GM19193 (cell line): ENCODE data around the gene ZNF446.

ENCODE experiments used
- POLR2A ChIP-seq: IDR thresholded peaks from 4 replicates; pipeline ENCODE4 v1.6.1; 2011; ENCODE audit not compliant: insufficient read depth, insufficient read length; ENCODE audit errors: extremely low read depth

ZNF446 gene

DNA sequence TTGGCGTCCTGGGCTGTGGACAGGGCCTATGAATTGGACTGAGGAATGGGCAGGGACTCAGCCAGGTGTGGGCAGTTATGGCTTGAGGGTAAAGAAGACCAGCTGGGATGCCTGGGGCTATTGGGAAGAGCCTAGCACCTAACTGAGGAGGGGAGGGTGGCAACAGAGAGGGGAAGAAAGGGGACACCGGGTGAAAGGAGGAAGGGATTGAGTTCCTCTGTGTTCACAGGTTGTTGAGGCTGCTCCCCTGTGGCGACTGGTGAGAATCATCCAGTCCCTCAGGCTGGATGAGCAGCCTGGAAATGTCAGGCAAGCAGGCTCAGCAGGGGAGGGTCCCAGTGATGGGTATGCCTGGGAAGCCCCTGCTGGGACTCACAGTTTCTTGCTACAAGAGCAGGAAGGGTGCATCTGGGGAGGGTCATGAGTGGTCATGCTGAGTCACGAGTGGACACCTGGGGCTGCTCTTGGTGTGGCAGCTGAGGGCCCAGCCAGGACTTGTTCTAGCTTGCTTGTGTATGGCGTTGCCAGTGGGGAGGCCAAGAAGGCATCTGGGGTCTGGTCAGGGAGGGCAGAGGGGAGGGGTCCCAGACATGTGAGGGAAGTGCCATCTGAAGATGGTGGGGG, 7.8 kb upstream of the ZNF446 start:
- no peak for TF ChIP-seq POLR2A

DNA sequence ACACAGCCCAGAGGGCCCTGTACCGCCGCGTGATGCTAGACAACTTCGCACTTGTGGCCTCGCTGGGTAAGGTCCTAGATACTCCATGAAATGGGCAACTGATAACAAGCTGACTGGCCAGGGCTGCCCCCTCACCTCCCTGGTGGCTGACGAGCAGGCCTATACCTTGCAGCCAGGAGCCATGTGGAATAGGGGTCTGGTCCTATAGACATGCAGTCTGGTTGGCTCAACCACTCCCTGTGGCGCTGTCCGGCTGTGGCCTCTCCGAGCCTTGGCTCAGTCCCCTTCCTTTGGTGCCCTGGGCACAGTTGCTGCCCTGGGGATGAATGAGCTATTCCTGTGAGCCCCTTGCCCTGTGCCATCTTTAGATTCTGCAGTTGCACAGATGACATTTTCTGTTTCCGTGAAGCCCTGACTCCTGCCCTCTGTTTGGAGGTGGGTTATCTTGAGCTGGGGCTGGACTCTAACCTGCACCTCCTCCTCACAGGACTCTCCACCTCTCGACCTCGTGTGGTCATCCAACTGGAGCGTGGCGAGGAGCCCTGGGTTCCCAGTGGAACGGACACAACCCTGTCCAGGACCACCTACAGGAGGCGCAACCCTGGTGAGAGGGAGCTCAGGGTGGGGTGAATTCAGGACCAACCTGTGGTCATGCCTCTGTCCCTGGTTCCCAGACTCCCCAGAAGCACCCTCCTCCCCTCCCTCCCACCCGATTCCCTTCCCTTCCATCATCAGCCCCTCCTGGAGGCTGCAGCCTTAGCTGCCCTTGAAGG, 6.7 kb upstream of the ZNF446 start:
- TF ChIP-seq POLR2A = no peak

DNA sequence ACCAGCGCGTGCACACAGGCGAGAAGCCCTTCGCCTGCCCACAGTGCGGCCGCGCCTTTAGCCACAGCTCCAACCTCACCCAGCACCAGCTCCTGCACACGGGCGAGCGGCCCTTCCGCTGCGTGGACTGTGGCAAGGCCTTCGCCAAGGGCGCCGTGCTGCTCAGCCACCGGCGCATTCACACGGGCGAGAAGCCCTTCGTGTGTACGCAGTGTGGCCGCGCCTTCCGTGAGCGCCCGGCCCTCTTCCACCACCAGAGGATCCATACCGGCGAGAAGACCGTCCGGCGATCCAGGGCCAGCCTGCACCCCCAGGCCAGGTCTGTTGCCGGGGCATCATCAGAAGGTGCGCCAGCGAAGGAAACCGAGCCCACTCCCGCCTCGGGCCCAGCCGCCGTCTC, 4.4 kb upstream of the ZNF446 start:
- TF ChIP-seq POLR2A = no peak

DNA sequence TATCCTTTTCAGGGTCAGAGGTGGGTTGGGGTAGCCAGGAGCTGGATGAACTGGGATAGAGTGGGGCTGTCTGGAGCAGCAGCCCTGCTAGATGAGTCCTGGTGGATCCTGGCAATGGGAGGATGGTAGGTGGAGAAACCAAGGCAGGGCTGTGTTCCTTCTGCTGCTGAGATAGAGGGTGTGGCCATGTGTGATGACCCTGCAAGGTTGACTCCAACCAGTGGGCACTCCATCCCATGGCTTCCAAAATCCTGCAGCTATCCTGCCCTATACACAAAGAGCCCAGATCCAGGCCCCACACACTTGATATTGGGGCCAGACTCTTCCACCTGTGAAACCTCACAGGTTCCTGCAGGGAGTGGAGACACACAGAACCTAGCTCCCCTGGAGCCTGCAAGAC, 2.4 kb upstream of the ZNF446 start:
- TF ChIP-seq POLR2A = no peak

DNA sequence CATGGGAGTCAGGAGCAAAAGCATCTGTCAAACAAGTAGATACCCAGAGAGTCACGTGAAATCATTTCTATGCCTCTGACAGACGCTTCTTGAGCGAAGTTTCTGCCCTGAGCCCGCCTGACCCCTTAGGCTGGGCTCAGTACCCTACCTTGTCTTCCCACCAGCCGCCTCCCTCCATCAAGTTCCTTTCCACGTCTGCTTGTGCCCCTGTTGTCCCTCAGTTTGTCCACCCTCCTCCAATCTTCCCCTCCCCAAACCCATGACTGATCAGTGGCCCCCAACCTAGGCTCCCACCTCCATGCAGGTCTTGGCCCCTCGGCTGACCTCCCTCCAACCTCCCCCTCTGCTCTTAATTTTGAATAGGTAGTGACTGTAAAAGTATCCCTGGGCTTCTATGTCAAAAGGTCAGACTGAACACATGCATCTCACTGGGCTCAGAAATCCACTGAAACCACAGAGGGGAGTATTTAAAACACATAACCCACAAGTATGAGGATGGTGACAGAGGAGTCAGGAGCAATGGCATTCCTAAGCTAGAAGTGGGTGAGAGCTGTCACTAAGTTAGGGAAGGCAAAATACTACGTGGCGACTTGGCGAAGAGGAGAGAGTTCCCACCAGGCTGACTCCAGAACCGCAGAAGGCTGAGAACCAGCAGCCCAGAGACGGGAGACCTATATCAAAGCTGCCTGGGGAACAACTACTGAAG, 1.7 kb upstream of the ZNF446 start:
- TF ChIP-seq POLR2A = no peak

DNA sequence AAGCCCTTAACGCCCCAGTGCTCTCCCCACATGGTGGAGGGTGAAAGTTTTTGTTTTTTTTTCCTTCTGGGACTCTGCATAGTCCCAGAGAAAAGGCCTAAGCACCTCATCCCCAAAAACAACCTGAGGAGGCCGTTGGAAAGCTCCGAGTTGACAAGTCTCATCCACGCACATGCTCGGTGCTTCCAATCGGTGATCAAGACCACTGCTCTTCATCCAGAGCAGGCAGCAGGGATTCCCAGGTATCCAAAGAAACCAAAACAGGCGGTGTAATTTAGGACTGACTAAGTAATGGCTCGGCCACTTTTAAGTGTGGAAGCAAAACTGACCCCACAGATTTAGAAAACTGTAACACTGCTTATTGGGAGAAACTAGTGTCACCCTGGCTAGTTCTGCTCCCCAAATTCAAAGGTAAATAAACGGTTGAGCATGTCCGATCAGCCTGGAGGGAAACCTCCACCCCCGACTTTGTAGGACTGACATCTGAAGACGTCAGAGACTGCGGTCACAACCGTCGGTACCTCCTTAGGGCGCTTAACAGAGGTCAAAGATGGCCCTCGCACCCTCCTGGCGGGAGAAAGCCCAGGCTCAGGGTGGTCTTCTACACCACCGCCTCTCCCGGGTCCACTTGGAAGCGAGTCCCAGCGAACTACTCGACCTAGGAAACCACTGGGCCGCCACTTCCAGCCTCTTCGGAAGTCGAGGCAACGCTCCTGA, 997 bp upstream of the ZNF446 start:
- no peak for TF ChIP-seq POLR2A

DNA sequence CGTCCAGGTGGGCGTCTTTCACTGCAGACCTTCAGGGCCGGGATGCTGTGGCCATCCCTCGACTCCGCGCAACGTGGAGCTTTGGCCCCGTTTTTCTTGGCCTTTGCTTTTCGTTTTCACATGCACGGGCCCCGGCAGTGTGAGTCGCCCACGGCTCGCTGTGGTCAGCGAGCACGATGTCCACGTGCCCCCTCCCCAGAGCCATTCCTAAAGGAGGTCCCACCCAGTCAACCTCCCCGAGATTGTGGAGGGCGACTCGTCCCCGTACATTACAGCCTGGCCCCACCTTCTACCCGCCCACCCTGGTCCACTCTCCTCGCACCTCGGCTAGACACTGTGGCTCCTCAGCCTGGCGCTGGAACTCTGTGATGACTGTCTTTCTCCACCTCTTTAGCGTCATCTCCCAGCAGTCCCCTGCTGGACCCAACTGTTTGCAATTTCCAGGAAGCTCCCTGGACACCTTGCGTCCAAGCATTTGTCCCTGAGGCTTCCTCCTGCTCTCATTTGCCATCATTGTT, 405 bp downstream of the ZNF446 start:
- TF ChIP-seq POLR2A = no peak

DNA sequence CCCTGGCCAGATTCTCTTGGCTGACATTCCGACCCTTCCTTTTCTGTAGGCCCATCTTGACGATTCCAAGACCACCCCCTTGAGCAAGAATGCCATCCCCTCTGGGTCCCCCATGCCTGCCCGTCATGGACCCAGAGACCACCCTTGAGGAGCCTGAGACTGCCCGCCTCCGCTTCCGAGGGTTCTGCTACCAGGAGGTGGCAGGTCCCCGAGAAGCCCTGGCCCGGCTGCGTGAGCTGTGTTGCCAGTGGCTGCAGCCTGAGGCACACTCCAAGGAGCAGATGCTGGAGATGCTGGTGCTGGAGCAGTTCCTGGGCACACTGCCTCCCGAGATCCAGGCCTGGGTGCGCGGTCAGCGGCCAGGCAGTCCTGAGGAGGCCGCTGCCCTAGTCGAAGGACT, 978 bp downstream of the ZNF446 start:
- no peak for TF ChIP-seq POLR2A

DNA sequence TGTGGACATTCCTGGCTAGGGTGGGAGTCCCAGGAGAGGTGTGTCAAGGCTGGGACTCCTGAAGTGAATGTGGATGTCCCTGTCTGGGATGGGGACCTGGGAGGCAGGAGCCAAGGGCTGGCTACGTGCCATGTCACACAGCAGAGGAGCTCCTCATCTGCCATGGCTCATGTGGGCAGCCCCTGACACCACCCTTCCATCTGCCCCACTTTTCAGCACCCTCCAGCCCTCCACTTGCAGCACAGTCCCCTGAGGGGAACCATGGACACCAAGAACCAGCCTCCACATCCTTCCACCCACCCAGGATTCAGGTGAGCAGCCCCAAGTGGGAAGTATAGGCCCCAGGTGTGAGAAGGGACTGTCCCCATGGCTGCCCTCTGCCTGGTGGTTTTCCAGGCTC, 1.7 kb downstream of the ZNF446 start:
- no peak for TF ChIP-seq POLR2A

DNA sequence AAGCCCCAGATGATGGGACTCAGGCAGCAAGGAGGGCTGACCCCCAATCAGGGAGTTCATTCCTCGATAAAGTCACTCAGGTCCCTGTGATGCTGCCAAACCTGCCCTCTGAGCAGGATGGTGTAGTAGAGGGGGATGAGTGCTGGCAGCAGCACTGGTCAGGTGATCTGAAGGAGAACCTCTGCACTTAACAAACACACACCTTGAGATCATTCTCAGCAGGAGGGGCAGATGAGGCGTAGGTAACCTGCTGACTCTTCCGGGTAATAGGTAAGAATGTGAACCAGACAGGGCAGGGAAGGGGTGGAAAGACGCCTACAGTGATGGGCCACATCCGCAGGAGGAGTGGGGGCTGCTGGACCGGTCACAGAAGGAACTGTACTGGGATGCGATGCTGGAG, 3.2 kb downstream of the ZNF446 start:
- TF ChIP-seq POLR2A = no peak

DNA sequence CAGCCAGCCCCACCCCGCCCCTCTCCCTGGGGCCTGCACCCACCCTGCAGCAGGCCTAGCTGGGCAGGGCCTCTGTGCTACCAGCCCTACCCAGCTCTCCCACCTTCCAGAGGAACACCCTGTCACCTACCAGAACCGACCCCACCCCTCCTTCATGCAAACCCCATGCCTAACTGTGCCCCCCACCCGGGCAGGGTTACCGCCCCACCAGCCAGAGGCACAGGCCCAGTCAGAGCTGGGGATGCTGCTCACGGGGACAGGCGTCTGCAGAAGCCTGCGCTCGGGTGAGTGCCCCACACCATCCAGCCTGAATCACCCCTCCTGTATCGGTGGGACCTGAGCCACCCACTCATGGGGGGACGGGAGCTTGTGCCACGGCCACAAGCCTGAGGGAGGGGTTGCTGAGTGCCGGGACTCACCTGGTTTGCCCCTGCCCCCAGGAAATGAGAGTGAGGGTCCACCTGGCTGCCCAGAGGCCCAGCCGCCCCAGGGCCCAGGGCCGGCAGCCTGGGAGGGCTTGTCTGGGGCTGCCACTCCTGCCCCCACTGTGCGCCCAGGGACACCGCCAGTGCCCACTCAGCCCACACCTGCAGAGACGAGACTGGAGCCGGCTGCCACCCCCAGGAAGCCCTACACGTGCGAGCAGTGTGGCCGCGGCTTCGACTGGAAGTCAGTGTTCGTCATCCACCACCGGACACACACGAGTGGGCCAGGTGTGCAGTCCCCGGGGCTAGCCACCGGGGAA, 3.8 kb downstream of the ZNF446 start:
- no peak for TF ChIP-seq POLR2A

DNA sequence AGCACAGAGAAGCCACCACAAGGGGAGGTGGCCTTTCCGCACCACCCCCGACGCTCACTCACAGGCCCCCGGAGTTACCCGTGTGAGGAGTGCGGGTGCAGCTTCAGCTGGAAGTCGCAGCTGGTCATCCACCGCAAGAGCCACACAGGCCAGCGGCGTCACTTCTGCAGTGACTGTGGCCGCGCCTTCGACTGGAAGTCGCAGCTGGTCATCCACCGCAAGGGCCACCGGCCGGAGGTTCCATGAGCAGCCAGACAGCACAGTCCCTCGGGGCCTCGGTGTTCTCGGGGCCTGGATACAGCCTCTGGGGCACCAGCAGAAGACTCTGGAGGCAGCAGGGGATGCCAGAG, 4.3 kb downstream of the ZNF446 start:
- no peak for TF ChIP-seq POLR2A

DNA sequence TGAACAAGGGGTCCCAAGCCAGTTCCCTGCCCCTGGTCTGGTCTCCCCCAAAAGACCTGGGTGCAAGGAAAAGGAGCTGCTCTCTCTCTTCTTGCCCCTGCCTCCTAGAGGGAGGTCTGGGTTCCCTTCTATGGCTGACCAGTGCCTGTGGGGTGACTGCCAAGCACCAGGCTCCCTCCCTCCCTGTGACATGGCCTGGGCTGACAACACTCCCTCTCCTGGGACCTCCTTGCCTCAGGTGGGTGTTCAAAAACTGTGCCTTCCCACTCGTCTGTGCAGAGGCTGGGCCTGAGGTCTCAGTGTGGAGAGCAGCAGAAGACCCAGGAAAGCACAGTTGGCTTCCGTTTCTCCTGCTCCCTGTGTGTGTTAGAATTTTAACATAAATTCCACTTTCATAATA, 4.7 kb downstream of the ZNF446 start:
- no peak for TF ChIP-seq POLR2A

DNA sequence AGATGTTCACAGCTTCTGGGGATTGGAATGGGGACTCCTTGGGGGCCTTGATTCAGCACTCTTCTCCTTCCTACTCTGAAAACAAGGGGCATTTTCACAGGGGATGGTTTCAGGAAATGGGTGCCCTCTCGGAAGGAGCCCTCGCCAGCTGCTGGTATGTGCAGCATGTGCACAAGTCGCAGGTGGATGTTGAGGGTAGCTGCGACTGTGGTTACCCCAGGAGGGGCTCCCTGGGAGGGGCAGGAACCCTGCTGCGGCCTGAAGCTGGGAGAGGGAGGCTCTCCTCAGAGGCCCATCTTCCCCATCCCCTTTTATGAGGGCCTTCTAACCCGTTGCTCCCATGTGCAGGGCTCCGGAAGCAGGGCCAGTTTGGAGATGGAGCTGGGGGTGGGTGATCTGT, 6.2 kb downstream of the ZNF446 start:
- TF ChIP-seq POLR2A = no peak

DNA sequence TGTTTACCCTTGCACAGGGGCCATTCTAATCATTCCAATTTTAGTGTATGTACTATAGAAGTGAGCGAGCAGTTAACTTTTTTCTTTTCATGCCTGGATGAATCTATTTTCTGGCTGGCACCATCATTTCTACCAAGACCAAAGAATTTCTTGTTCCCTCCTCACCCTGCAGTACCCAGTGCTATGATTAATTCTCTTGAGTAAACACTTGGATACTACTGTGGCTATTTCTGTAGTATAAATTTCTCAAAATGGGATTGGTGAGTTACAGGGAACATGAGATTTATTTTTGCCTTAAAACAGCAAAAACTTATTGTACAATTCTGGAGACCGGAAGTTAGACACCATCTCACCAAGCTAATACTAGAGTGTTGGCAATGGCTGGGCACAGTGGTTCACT, 7.6 kb downstream of the ZNF446 start:
- no peak for TF ChIP-seq POLR2A

DNA sequence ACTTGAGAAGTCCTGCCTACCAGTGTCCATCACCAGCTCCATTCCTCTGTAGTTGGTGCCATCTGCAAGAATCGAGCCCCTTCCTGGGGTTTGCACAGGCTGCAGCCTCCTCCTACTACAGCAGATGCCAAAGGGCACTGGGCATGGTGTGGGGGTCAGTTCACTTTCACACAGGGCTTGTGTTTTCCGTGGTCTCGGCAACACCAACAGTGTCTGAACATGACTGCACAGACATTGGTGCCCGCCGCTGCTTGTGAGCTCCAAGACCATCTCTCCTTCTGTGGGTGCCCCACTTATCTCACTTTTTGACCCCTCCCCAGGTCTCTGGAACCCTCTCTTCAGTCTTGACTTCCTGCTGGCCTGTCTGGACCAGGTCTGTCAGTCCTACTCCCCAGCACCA, 15.2 kb downstream of the ZNF446 start:
- TF ChIP-seq POLR2A = no peak

DNA sequence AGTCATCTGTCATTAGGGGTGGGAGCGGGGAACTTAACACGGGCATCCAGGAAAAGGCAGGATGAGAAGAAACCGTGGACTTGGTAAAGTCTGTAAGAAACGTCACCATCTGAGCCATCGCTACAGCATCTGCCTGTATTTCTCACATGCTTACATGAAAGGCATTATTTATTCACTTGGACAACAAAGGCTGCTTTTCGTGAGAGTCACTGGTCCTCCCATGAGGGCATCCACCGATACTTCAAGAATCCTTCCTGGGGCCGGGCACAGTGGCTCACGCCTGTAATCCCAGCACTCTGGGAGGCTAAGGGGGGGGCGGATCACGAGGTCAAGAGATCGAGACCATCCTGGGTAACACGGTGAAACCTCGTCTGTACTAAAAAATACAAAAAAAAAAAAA, 16.1 kb downstream of the ZNF446 start:
- TF ChIP-seq POLR2A = no peak
